Smooth muscle cell (in vitro differentiated cells): ENCODE data around the gene NLK. TPM values are rescaled to one million over a fixed set of nuclear protein-coding genes. Genes with fewer than 3 reads are reported as not detected.
"Not testable (repeated sequence)": the region's sequence is repeated elsewhere in the genome, so short reads cannot be mapped to it uniquely, and the experiment has no call there.

Source experiments
- DNase-seq: peaks from one replicate; lab custom pipeline; 2025; ENCODE audit not compliant: unreplicated experiment; lab: John Stamatoyannopoulos, UW
- H2AFZ ChIP-seq: fragments of 200-600 bp; sonication (generic); 2 replicates; pipeline ENCODE4 v1.6.0; 2016; ENCODE audit warnings: antibody characterized with exemption, low read depth, mild to moderate bottlenecking
- H3F3A ChIP-seq: fragments of 200-600 bp; sonication (generic); 2 replicates; pipeline ENCODE4 v1.6.0; 2017; ENCODE audit warnings: antibody characterized with exemption, low read depth
- H3K27ac ChIP-seq: fragments of 200-600 bp; sonication (generic); 2 replicates; pipeline ENCODE4 v1.5.1; 2016; ENCODE audit warnings: low read depth, mild to moderate bottlenecking
- H3K27me3 ChIP-seq: fragments of 200-600 bp; sonication (generic); 2 replicates; pipeline ENCODE4 v1.6.1; 2016; ENCODE audit warnings: low read depth, mild to moderate bottlenecking
- H3K36me3 ChIP-seq: fragments of 200-600 bp; sonication (generic); 2 replicates; pipeline ENCODE4 v1.5.1; 2016; ENCODE audit warnings: low read depth
- H3K4me1 ChIP-seq: fragments of 200-600 bp; sonication (generic); 2 replicates; pipeline ENCODE4 v1.5.1; 2016; ENCODE audit warnings: low read depth
- H3K4me2 ChIP-seq: fragments of 200-600 bp; sonication (generic); 2 replicates; pipeline ENCODE4 v1.6.0; 2016; ENCODE audit warnings: mild to moderate bottlenecking
- H3K4me3 ChIP-seq: fragments of 200-600 bp; sonication (generic); 2 replicates; pipeline ENCODE4 v1.5.1; 2016; ENCODE audit warnings: mild to moderate bottlenecking
- H3K79me2 ChIP-seq: fragments of 200-600 bp; sonication (generic); 2 replicates; pipeline ENCODE4 v1.6.0; 2016; ENCODE audit warnings: low read depth, mild to moderate bottlenecking
- H3K9ac ChIP-seq: fragments of 200-600 bp; sonication (generic); 2 replicates; pipeline ENCODE4 v1.6.0; 2016; ENCODE audit warnings: low read depth
- H3K9me3 ChIP-seq: fragments of 200-600 bp; sonication (generic); replicated peaks from 2 replicates; pipeline ENCODE4 v1.5.1; 2016; ENCODE audit warnings: low read depth
- H4K20me1 ChIP-seq: fragments of 200-600 bp; sonication (generic); 2 replicates; pipeline ENCODE4 v1.6.0; 2016; ENCODE audit warnings: low read depth
- CTCF ChIP-seq: fragments of 200-600 bp; sonication (generic); IDR thresholded peaks from 2 replicates; pipeline ENCODE4 v1.5.1; 2017; ENCODE audit warnings: borderline replicate concordance, mild to moderate bottlenecking, antibody characterized with exemption; ENCODE audit not compliant: insufficient read depth, poor library complexity, severe bottlenecking
- WGBS: methylation state at CpG from one replicate; pipeline ENCODE4 v1.1.7; 2016; ENCODE audit warnings: low lambda C conversion rate; 5-methylcytosine and 5-hydroxymethylcytosine counted together
- polyA plus RNA-seq: library from polyadenylated mRNA; unstranded; fragments of >200 nt; fragmentation: Nextera tagmentation; extraction: Ambion mirVana; gene quantifications from 2 replicates; pipeline ENCODE4 v1.2.1, GENCODE V29; 2016
- total RNA-seq: library from RNA; depleted of rRNA; stranded (reverse); fragments of >200 nt; gene quantifications from 2 replicates; pipeline ENCODE4 v1.2.3, GENCODE V29; 2014

The NLK gene
- total and polyA plus RNA-seq, 2 experiments from 2014 or later: 1.8 to 18.0 TPM

GRCh38 chr17:28239271-28239624, 196.8 kb downstream of the NLK start:
- H4K20me1 ChIP-seq: no peaks in the 10 kb centered on the region
- H3K9me3 ChIP-seq: no peaks in the 10 kb centered on the region
- H3K27me3 ChIP-seq: no peaks in the 10 kb centered on the region
- DNase-seq: no peak
- no peak overlapping the region for H2AFZ ChIP-seq
- no peak overlapping the region for H3K4me2 ChIP-seq
- no peak overlapping the region for H3K4me3 ChIP-seq
- no peak for TF ChIP-seq CTCF
- no peaks in the 10 kb centered on the region for H3K36me3 ChIP-seq
- no peak overlapping the region for H3K27ac ChIP-seq
- peaks cover 2% of the 10 kb centered on the region for H3K4me1 ChIP-seq
- no peaks in the 10 kb centered on the region for H3F3A ChIP-seq
- no peak overlapping the region for H3K9ac ChIP-seq
- H3K79me2 ChIP-seq: no peaks in the 10 kb centered on the region
- WGBS: 33% methylated on average over 3 of the region's 3 CpGs

- no peaks in the 10 kb centered on the region for H3K36me3 ChIP-seq
- H3K79me2 ChIP-seq: no peaks in the 10 kb centered on the region
- no peaks in the 10 kb centered on the region for H3K4me1 ChIP-seq
- no peak overlapping the region for H3K9ac ChIP-seq
- H2AFZ ChIP-seq: no peak overlapping the region
- no peak for DNase-seq
- no peaks in the 10 kb centered on the region for H3K9me3 ChIP-seq
- H4K20me1 ChIP-seq: no peaks in the 10 kb centered on the region
- H3K27ac ChIP-seq: no peak overlapping the region
- WGBS: 84% methylated on average over 8 of the region's 8 CpGs
- no peak overlapping the region for H3K4me2 ChIP-seq
- H3K27me3 ChIP-seq: no peaks in the 10 kb centered on the region
- no peak overlapping the region for H3K4me3 ChIP-seq
- no peak for TF ChIP-seq CTCF
- no peaks in the 10 kb centered on the region for H3F3A ChIP-seq
Observed at GRCh38 chr17:28240688-28241340, 198.3 kb downstream of the NLK start.

GRCh38 chr17:28242791-28243190, 200.3 kb downstream of the NLK start:
- Histone ChIP-seq H3K27ac (no peak overlapping the region), H3K4me1 (no peaks in the 10 kb centered on the region), H3K9me3 (no peaks in the 10 kb centered on the region), H3K4me3 (no peak overlapping the region), H3K79me2 (no peaks in the 10 kb centered on the region), H3F3A (no peaks in the 10 kb centered on the region), H3K9ac (no peak overlapping the region), H3K27me3 (no peaks in the 10 kb centered on the region), H3K36me3 (no peaks in the 10 kb centered on the region), H3K4me2 (no peak overlapping the region), H4K20me1 (no peaks in the 10 kb centered on the region), H2AFZ (no peak overlapping the region)
- 86% methylated on average over 6 of the region's 6 CpGs for WGBS
- no peak for DNase-seq
- no peak for TF ChIP-seq CTCF

GRCh38 chr17:28243268-28243667, 200.8 kb downstream of the NLK start:
- not testable (repeated sequence) for H3K27me3 ChIP-seq, H3K9ac ChIP-seq, H3F3A ChIP-seq, H3K27ac ChIP-seq, H3K36me3 ChIP-seq, H3K9me3 ChIP-seq, H3K79me2 ChIP-seq, H4K20me1 ChIP-seq, DNase-seq, H3K4me1 ChIP-seq, H3K4me2 ChIP-seq, H3K4me3 ChIP-seq, H2AFZ ChIP-seq
- 93% methylated on average over 4 of the region's 4 CpGs for WGBS
